HT1080 (cell line): ENCODE data around the gene ITGB2. TPM values are rescaled to one million over a fixed set of nuclear protein-coding genes. Genes with fewer than 3 reads are reported as not detected.
A peak's percentile ranks its signal among the peaks of the same experiment; 100 is the strongest.
"Not testable (repeated sequence)": the region's sequence is repeated elsewhere in the genome, so short reads cannot be mapped to it uniquely, and the experiment has no call there.

Source experiments
- DNase-seq: peaks from one replicate; pipeline ENCODE4 v3.0.0-alpha.2; 2015; ENCODE audit warnings: low read depth
- total RNA-seq: library from RNA; depleted of rRNA; stranded (reverse); fragments of >200 nt; shearing (Covaris generic); gene quantifications from 2 replicates; pipeline ENCODE4 v1.2.3, GENCODE V29; 2014

The ITGB2 gene
- total RNA-seq, 1 experiment from 2014 or later: 1.8 TPM

DNA sequence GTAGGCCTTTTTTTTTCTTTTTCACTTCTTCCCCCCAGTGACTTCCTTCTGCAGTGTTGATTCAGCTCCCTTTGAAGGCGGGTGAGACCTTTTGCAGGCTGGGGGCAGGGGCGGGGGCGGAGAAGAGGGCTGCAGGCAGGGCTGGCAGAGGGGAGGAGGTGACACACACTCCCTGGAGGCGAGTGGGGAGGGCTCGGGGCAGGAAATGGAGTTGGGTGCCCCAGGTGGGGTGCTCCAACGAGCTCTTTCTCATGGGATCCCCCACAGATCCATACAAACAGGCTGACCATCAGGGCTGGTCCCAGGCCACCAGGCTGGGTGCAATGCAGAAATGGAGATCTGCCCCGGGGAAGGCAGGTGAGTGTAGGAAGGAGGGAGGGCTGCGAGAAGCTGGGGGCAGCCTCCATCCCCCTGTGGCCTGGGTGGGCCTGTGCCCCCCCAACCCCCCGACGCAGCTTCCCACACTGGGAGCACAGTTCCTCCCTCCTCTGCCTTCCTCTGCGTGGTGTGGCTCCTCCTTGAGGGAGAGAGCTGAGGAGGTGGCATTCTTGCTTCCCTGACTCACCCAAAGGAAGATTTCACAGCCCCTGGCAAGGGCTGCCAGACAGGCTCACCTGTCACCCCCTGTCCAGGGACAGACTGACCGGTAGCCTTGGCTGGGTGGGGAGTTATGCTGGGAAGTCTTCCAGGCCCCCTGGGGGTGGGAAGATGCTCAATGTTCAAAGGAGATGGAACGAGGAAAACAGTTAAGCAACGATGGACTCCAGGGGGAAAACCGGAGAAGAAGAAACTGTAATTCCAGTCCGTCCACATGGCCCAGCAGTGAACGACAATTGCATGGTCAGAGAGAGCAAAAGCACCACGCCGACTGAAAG is 7.1 kb upstream of the ITGB2 start:
- DNase-seq: peak; percentile 84

- DNase-seq: no peak
Measured at GRCh38 chr21:44927259-44927586, 6.5 kb upstream of the ITGB2 start.

- DNase-seq: no peak
Measured at GRCh38 chr21:44926331-44927101, 5.8 kb upstream of the ITGB2 start.

- DNase-seq: no peak
Measured at GRCh38 chr21:44925378-44925755, 4.7 kb upstream of the ITGB2 start.

GRCh38 chr21:44924606-44925377 is 4.1 kb upstream of the ITGB2 start:
- no peak for DNase-seq

DNA sequence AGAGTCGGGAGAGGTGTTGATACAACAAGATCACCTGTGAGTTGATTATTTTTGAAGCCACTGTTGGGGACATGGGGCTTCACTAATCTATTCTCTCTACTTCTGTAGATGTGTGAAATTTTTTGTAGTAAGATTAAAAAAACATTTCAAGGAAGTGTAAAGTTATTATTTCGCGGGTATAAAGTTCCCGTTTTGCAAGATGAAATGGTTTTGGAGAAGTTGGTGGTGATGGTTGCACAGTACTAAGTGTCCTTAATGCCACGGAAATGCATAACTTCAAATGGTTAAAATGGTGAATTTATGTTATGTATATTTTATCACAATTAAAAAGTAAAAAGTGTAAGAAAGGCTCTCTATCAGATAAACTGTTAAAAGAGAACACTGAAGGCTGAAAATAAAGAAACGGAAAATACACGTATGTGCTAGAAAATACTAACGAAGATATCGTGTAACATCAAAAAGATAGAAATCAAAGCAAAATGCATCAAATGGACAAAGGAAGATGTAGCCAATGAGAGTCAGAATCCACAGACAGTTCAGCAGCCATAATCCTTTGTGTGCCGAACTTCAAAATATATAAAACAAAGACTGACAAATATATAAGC is 2.9 kb upstream of the ITGB2 start:
- DNase-seq: no peak

DNA sequence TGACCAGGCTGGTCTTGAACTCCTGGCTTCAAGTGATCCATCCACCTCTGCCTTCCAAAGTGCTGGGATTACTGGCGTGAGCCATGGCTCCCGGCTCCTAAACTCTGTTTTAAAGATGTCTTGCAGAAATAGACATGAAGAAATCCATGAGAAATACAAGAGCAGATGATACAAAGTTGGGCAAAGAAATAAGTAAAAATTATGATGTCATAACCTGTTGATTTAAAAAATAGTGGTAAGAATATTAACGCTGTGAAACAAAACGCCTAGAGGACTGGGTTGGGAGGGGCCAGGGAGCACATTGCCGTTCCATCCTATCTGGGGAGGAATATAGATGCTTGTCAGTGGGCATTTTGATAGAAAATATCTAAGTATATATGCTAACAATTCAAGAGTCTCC is 1.2 kb upstream of the ITGB2 start:
- DNase-seq: no peak

DNA sequence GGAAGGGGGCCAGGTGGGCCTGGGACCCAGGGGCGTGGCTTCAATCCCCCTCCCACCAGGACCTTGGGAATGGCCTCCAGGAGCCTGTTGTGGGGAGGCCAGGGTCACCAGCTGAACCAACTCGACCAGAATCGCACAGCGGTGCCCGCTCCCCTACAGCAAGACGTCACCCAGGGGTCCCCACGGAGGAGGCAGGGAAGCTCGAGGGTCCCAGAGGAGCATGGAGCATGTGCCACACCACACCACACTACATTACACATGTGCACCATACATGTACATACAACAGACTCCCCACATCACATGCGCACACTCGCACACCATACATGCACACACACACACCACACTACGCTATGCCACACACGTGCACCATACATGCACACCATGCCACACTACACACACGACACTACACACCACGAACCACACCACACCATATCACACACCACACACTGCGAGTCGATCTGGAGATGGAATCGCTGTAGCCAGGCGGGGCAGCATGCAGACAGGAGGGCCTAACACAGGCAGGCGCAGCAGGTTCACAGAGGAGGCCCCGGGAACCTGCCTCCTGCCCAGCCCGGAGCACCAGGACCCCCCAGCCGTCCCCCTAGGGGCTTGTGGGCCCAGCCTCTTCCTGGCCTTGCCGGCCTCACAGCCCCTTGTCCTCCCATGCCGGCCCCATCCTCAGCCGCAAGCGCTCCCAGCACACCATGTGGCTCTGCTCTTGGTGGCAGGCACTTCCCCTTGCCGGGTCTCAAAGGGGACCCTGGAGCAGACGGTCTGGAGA is 596 bp downstream of the ITGB2 start:
- no peak for DNase-seq

DNA sequence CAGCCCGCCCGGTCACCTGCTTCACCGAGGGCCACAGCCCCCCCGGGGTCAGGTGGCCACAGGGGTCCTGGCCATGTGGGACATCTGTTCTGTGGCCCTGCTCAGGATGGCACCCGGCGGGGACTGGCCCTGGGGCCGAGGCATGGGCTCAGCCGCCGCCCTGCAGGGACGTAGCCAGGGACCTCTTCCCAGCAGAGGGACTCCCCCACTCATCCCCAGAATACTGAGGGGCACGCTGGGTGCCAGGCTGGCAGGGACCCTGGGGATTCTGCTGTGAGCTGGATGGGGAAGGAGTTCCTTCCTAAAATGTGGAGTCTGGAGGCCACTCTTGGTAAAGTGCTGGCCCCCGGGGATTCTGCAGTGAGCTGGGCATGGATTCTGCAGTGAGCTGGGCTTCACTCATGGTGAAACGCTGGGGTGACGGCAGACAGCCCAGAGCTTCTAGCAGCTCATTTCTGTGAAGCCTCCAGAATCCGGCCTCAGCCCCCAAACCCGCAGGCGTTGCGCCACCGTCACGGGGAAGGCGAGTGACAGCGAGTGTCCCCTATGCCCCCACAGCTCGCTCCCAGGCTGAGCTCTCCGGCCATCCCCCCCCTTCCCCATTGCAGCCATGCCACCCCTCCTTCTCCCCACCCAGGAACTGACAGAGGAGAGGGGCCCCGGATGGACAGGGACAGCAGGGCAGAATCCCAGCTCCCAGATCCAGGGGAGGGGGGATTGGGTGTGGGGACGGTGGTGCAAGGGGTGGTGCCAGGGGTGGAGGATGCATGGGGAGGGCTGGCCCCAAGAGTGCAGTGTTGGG is 1.4 kb downstream of the ITGB2 start:
- DNase-seq: no peak

- no peak for DNase-seq
Measured at GRCh38 chr21:44918581-44919033, 2.1 kb downstream of the ITGB2 start.

DNA sequence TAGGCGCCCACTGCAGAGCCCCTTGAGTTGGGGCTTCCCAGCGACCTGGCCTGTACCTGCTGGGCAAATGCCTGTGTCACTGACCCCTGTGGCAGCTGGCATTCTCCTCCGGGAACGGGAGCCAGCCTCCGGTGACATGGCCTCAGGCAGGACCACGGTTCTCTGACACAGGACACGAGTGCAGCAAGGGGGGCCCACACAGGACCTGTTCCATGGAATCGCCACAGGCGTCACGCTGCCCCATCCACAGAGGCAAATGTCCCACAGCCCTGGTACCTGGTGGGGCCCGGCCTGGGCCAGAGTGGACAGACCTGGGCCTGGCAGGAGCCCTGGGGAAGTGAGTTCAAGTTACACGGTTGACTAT is 2.6 kb downstream of the ITGB2 start:
- no peak for DNase-seq

GRCh38 chr21:44917446-44918106 is 3.1 kb downstream of the ITGB2 start:
- DNase-seq: no peak

DNA sequence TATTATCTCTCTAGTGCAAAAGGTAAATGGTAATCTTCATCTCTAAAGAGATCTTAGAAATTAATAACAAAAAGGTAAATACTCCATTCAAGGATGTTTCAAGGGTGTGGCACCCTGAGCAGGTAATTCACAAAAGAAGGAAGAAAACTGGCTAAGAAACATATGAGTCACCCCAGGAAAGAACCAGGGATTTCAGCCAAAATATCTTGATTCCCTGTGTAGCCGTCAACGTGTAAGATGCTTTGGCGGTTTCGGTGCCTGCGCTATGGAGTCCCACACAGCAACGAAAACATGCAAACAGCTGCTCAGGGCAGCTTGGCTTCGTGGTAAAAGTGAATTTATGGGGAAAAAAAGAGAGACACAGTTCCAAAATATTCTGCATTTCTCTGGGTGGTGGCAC is 3.7 kb downstream of the ITGB2 start:
- DNase-seq: peak; percentile 32

DNA sequence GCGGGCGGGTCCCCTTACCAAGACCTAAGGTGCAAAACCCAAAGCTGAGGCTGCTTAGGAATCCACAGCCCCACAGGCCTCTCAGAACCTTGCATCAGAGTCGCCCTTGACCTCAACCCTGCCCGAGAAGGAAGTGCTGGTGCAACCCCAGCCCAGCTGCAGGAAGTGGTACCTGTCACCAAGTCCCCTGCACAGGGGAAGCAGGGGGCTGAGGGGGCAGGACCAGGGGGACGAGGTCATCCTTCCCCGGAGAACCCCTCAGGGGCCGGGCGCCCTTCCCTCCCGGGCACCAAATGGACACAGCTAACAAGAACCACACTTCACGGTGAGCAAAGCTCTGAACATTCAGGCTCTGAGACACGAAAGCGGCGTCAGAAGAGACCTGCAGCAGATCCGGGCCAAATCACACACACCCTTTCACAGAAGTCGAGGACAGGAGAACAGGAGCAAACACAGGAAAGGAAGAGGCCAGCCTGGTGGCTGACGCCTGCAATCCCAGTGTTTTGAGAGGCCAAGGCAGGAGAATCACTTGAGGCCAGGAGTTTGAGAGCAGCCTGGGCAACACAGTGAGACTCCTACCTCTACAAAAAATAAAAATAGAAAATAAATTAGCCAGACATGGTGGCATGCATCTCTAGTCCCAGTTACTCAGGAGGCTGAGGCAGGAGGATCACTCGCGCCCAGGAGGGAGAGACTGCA is 6.4 kb downstream of the ITGB2 start:
- DNase-seq: no peak

DNA sequence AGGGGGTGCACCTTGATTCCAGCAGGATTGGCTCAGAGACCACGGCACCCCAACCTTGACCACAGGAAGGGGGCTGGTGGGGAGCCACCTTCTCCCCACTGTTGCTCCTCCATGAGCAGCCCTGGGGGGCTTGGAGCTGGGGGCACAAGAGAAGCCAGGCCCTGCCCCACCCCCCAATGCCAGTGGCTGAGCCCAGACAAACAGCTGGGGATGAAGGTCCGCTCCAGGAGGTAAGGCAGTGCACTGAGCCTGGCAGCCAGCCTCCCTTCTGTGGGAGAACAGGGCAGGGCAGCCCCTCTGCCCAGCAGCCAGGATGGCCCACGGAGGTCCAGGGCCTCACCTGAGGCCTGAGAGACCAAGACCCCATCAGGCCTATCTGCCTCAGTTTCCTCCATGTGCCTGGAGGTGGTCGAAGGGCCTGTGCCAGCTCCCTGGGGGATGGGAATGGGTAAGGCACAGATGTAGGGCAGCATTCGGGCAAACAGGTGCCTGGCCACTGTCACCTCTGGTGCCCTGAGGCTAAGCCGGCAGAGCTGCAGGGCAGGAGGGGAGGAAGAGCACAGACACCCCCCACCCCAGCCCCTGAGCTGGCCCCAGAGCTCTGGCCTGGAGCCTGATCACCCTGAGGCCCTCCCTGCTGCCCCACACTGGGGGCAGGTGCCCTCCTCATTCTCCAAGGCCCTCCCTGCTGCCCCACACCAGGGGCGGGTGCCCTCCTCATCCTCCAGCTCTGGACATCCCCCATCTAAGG is 7.1 kb downstream of the ITGB2 start:
- DNase-seq: no peak

DNA sequence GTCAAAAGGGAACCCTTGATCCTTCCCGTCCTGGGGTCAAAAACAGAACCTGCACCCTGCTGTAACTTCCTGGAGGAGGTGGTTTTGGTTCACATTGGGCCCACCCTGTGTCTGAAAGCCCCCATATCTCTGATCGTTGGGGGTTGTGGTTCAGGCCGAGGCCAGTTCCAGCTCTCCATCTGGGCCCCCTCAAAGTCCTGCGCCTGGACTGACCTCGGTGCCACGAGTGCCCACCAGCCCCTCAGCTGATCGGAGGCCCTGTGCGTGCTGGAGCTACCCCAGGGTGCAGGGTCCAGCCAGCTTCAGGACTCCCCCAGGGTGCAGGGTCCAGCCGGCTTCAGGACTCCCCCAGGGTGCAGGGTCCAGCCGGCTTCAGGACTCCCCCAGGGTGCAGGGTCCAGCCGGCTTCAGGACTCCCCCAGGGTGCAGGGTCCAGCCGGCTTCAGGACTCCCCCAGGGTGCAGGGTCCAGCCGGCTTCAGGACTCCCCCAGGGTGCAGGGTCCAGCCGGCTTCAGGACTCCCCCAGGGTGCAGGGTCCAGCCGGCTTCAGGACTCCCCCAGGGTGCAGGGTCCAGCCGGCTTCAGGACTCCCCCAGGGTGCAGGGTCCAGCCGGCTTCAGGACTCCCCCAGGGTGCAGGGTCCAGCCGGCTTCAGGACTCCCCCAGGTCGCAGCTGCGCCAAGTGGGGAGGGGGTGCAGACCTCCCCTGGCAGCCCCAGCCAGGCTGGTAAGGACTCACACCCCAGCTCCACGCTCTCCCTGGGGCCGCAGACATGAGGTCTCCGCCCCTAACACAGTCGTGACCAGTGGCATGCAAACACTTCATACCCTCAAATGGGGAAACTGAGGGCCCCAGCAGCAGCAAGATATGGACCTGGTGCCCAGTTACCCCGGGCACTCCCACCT is 7.9 kb downstream of the ITGB2 start:
- not testable (repeated sequence) for DNase-seq

GRCh38 chr21:44912158-44912473 is 8.6 kb downstream of the ITGB2 start:
- no peak for DNase-seq
